HG03108 (cell line): ENCODE data around the gene STK32B.

Source experiments
- ATAC-seq: cut with Tn5 transposase; IDR thresholded peaks from one replicate; pipeline ENCODE4 v1.9.1; 2021; ENCODE audit warnings: moderate library complexity; ENCODE audit not compliant: unreplicated experiment

The STK32B gene

GRCh38 chr4:5500165-5500564 is 448.9 kb downstream of the STK32B start:
- no peak for ATAC-seq

- ATAC-seq: no peak
Observed at GRCh38 chr4:5503336-5503936, 452.2 kb downstream of the STK32B start.

- no peak for ATAC-seq
Observed at GRCh38 chr4:5504486-5504885, 453.2 kb downstream of the STK32B start.

GRCh38 chr4:5510504-5510903 is 459.2 kb downstream of the STK32B start:
- no peak for ATAC-seq

GRCh38 chr4:5511791-5512190 is 460.5 kb downstream of the STK32B start:
- ATAC-seq: no peak

GRCh38 chr4:5515646-5516045 is 464.4 kb downstream of the STK32B start:
- ATAC-seq: no peak

- no peak for ATAC-seq
Observed at GRCh38 chr4:5517372-5517771, 466.1 kb downstream of the STK32B start.

- no peak for ATAC-seq
Observed at GRCh38 chr4:5524446-5525299, 473.4 kb downstream of the STK32B start.

GRCh38 chr4:5526080-5526846 is 475.0 kb downstream of the STK32B start:
- ATAC-seq: no peak

- ATAC-seq: no peak
Observed at GRCh38 chr4:5527211-5527610, 475.9 kb downstream of the STK32B start.

- ATAC-seq: no peak
Observed at GRCh38 chr4:5528031-5528436, 476.8 kb downstream of the STK32B start.

- ATAC-seq: no peak
Observed at GRCh38 chr4:5532100-5532499, 480.8 kb downstream of the STK32B start.

- no peak for ATAC-seq
Observed at GRCh38 chr4:5539584-5539983, 488.3 kb downstream of the STK32B start.

- no peak for ATAC-seq
Observed at GRCh38 chr4:5541169-5541568, 489.9 kb downstream of the STK32B start.

GRCh38 chr4:5543681-5544080 is 492.4 kb downstream of the STK32B start:
- ATAC-seq: no peak

- no peak for ATAC-seq
Observed at GRCh38 chr4:5544762-5545161, 493.5 kb downstream of the STK32B start.

GRCh38 chr4:5545271-5545670 is 494.0 kb downstream of the STK32B start:
- ATAC-seq: no peak

- no peak for ATAC-seq
Observed at GRCh38 chr4:5547651-5548249, 496.5 kb downstream of the STK32B start.
